ENCODE data around the gene C13orf42.

C13orf42 gene

DNA sequence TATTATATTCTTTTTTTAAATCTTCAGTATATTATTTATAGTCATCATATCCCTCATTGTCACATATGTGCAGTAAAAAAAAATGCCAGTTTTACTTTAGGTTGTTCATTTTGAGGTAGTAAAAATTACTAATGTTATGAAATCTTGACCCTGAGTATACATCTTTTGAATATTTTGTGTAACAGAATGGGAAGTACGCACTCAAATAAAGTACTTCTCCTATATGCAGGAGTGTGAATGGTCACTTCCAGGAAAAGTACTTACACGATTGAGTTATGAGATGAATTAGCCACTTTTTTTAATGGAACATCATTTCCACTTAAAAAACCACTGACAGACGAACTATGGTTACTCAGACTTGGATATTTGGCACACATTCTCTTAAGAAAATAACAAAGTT, 58.5 kb downstream of the C13orf42 start:
- Histone ChIP-seq H3K27ac (ENCODE audit: low read depth, low read length) (no peak overlapping the region), H3K36me3 (ENCODE audit: control insufficient read depth in 5 of 5, insufficient read depth in 5 of 5, low read length in 5 of 5) (no peaks in the 10 kb centered on the region), H3K9me3 (ENCODE audit: control insufficient read depth in 5 of 5, low read length in 5 of 5) (no peaks in the 10 kb centered on the region), H3K4me1 (ENCODE audit: control insufficient read depth in 5 of 5, insufficient read depth in 5 of 5, low read length in 5 of 5) (no peaks in the 10 kb centered on the region), H3K27me3 (ENCODE audit: control insufficient read depth in 5 of 5, insufficient read depth in 4 of 5, low read length in 5 of 5) (no peaks in the 10 kb centered on the region), H3K9ac (ENCODE audit: low read length in 5 of 5) (no peak overlapping the region), H3K4me3 (ENCODE audit: low read depth in 1 of 5, low read length in 5 of 5) (no peak overlapping the region)

DNA sequence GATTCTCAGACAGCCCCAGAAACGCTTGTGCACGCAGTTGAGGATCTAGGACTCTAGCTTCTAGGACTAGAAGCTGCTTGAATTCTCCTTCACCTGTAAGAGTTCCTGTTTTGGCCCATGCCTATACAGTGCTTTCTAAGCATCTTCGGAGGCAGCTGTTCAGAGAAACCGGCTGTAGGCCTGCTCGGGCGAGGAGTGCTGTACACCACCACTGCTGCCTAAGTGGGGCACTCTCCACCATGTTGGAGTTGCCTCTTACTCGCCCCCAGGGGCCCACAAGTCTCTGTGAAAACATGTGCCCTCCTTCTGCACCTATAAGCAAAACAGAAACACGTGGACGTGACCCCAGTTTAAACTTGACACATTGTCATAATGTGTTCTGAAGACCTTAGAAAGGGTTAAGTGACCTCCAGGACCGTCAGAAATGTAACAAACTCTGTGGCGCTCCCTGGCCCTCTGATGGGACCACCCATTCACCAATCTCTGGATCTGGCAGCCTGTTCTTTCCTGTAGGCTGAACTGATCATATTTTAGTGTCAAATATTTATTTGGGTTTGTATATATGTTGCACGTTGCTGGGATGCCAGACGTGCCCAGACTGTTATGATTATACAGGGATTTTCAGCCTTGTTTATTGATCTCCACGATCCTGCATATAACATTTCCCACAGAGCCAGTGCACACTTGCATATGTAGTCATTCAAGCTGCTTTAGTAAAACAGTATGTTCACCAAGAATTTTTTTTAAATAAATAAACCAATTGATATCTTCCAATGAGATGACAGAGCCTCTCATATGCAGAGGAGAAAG, 60.8 kb downstream of the C13orf42 start:
- Histone ChIP-seq H3K4me3 (ENCODE audit: low read depth in 1 of 5, low read length in 5 of 5) (no peak overlapping the region), H3K27me3 (ENCODE audit: control insufficient read depth in 5 of 5, insufficient read depth in 4 of 5, low read length in 5 of 5) (no peaks in the 10 kb centered on the region), H3K9me3 (ENCODE audit: control insufficient read depth in 5 of 5, low read length in 5 of 5) (no peaks in the 10 kb centered on the region), H3K27ac (ENCODE audit: low read depth, low read length) (no peak overlapping the region), H3K9ac (ENCODE audit: low read length in 5 of 5) (no peak overlapping the region), H3K4me1 (ENCODE audit: control insufficient read depth in 5 of 5, insufficient read depth in 5 of 5, low read length in 5 of 5) (peaks cover 0 to 6% (median 0%) of the 10 kb centered on the region in 5 donors), H3K36me3 (ENCODE audit: control insufficient read depth in 5 of 5, insufficient read depth in 5 of 5, low read length in 5 of 5) (no peaks in the 10 kb centered on the region)

DNA sequence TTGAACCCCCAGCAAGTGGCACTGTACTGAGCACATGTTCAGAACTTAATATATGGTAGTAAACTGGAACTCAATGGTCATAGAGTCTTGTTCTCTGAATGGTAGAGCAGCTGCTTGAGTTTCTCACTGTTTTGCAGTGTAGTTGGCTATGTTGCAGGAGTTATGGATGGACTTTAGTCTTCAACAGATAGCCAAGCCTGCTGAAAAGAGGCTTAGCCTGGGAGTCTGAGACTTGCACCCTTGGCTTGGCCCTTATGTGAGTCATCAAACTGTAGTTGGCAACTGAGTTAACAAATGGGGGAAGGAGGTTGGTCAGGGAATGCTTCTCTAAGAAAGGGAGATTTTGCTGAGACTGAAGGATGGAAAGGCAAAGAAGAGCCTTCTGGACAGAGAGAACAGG, 62.5 kb downstream of the C13orf42 start:
- H3K36me3 ChIP-seq (ENCODE audit: control insufficient read depth in 5 of 5, insufficient read depth in 5 of 5, low read length in 5 of 5) = no peaks in the 10 kb centered on the region
- H3K27me3 ChIP-seq (ENCODE audit: control insufficient read depth in 5 of 5, insufficient read depth in 4 of 5, low read length in 5 of 5) = no peaks in the 10 kb centered on the region
- H3K9ac ChIP-seq (ENCODE audit: low read length in 5 of 5) = no peak overlapping the region
- H3K9me3 ChIP-seq (ENCODE audit: control insufficient read depth in 5 of 5, low read length in 5 of 5) = no peaks in the 10 kb centered on the region
- no peak overlapping the region for H3K4me3 ChIP-seq (ENCODE audit: low read depth in 1 of 5, low read length in 5 of 5)
- H3K27ac ChIP-seq (ENCODE audit: low read depth, low read length) = no peak overlapping the region
- peaks cover 0 to 6% (median 0%) of the 10 kb centered on the region in 5 donors for H3K4me1 ChIP-seq (ENCODE audit: control insufficient read depth in 5 of 5, insufficient read depth in 5 of 5, low read length in 5 of 5)

DNA sequence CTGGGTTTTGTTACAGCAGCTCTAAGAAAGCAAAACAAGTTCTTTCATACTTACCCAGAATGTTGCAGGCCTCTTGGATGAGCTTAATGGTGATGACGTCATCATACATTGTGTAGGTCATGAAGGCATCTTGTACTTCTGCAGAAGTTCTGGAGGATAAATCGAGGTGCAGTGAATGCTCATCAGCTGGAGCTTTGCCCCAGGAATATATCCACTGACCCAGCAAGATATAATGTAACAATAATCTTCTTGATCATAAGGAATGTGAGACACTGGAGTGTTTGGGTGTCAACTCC, 63.0 kb downstream of the C13orf42 start:
- H3K4me3 ChIP-seq (ENCODE audit: low read depth in 1 of 5, low read length in 5 of 5) = no peak overlapping the region
- H3K27ac ChIP-seq (ENCODE audit: low read depth, low read length) = no peak overlapping the region
- H3K36me3 ChIP-seq (ENCODE audit: control insufficient read depth in 5 of 5, insufficient read depth in 5 of 5, low read length in 5 of 5) = no peaks in the 10 kb centered on the region
- H3K9me3 ChIP-seq (ENCODE audit: control insufficient read depth in 5 of 5, low read length in 5 of 5) = no peaks in the 10 kb centered on the region
- H3K4me1 ChIP-seq (ENCODE audit: control insufficient read depth in 5 of 5, insufficient read depth in 5 of 5, low read length in 5 of 5) = peaks cover 0 to 6% (median 0%) of the 10 kb centered on the region in 5 donors
- H3K9ac ChIP-seq (ENCODE audit: low read length in 5 of 5) = no peak overlapping the region
- no peaks in the 10 kb centered on the region for H3K27me3 ChIP-seq (ENCODE audit: control insufficient read depth in 5 of 5, insufficient read depth in 4 of 5, low read length in 5 of 5)

DNA sequence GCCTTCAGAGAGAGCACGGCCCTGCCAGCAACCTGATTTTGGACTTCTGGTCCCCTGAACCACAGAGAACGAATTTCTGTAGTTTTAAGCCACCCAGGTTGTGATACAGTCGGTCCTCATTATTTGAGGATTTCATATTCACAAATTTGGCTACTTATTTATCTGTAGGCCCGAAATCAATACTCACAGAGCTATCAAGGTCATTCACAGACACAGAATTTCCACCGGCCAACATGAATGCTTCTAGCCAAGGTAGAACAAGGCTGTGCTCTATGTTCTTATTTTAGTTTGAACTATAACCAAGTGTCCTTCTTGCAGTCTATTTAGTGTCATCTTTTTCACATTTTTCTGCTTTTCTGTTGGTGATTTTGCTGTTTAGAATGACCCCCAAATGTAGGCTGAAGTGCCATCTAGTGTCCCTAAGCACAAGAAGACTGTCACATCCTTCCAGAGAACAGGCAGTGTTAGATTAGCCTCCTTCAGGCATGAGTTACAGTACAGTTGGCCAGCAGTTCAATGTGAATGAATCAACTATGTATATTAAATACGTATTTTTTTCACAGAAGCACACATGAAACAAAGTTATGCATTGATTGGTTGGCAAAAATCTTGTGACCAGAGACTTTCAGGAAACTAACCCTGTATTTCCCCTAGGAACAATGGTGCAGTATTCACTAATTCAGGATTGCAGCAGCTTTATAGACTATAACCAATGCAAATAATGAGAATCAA, 63.5 kb downstream of the C13orf42 start:
- H3K36me3 ChIP-seq (ENCODE audit: control insufficient read depth in 5 of 5, insufficient read depth in 5 of 5, low read length in 5 of 5) = no peaks in the 10 kb centered on the region

GRCh38 chr13:51045451-51045850, 65.6 kb downstream of the C13orf42 start:
- H3K4me3 ChIP-seq (ENCODE audit: low read depth in 1 of 5, low read length in 5 of 5) = no peak overlapping the region
- no peaks in the 10 kb centered on the region for H3K9me3 ChIP-seq (ENCODE audit: control insufficient read depth in 5 of 5, low read length in 5 of 5)
- H3K27me3 ChIP-seq (ENCODE audit: control insufficient read depth in 5 of 5, insufficient read depth in 4 of 5, low read length in 5 of 5) = peaks cover 0 to 2% (median 0%) of the 10 kb centered on the region in 5 donors
- no peaks in the 10 kb centered on the region for H3K36me3 ChIP-seq (ENCODE audit: control insufficient read depth in 5 of 5, insufficient read depth in 5 of 5, low read length in 5 of 5)
- H3K27ac ChIP-seq (ENCODE audit: low read depth, low read length) = no peak overlapping the region
- no peak overlapping the region for H3K9ac ChIP-seq (ENCODE audit: low read length in 5 of 5)
- H3K4me1 ChIP-seq (ENCODE audit: control insufficient read depth in 5 of 5, insufficient read depth in 5 of 5, low read length in 5 of 5) = peaks cover 0 to 6% (median 0%) of the 10 kb centered on the region in 5 donors

More for the DNA sequence above, 63.5 kb downstream of the C13orf42 start:
- Histone ChIP-seq H3K4me3 (ENCODE audit: low read depth in 1 of 5, low read length in 5 of 5) (no peak overlapping the region), H3K27me3 (ENCODE audit: control insufficient read depth in 5 of 5, insufficient read depth in 4 of 5, low read length in 5 of 5) (no peaks in the 10 kb centered on the region), H3K9me3 (ENCODE audit: control insufficient read depth in 5 of 5, low read length in 5 of 5) (no peaks in the 10 kb centered on the region), H3K9ac (ENCODE audit: low read length in 5 of 5) (no peak overlapping the region), H3K27ac (ENCODE audit: low read depth, low read length) (no peak overlapping the region), H3K4me1 (ENCODE audit: control insufficient read depth in 5 of 5, insufficient read depth in 5 of 5, low read length in 5 of 5) (peaks cover 0 to 6% (median 0%) of the 10 kb centered on the region in 5 donors)

DNA sequence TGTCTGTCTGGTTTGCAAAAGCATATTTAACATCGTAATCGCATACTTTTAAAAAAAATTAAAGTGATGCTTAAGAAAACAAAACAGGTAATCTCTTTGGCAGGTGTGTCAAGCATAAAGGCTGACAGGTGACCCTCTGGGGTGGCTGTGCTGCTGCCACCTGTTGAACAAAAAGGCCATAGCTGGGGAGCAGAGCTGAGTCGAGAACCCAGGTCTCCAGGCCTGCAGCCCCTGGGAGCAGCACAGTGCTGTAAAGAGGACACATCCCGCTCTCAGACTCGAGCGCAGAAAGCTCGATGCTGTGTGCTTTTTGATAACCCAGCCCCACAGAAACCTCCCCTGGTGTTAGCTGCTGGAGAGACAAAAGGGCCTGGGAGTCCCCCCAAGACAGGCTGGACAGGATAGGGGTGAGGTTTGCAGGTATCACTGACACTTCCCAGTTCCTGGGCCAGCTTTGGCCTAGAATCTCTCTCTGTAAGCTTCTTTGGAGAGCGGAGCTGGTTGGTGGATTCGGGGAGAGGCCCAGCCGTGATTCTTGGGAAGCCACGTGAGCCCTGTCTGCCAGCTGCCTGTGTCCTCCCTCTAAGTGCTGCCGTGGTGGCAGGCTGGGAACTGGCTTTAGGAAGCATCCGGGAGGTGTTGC, 66.9 kb downstream of the C13orf42 start:
- Histone ChIP-seq H3K9ac (ENCODE audit: low read length in 5 of 5) (no peak overlapping the region), H3K4me3 (ENCODE audit: low read depth in 1 of 5, low read length in 5 of 5) (no peak overlapping the region), H3K27ac (ENCODE audit: low read depth, low read length) (no peak overlapping the region), H3K36me3 (ENCODE audit: control insufficient read depth in 5 of 5, insufficient read depth in 5 of 5, low read length in 5 of 5) (no peaks in the 10 kb centered on the region), H3K9me3 (ENCODE audit: control insufficient read depth in 5 of 5, low read length in 5 of 5) (no peaks in the 10 kb centered on the region), H3K4me1 (ENCODE audit: control insufficient read depth in 5 of 5, insufficient read depth in 5 of 5, low read length in 5 of 5) (peaks cover 0 to 6% (median 0%) of the 10 kb centered on the region in 5 donors), H3K27me3 (ENCODE audit: control insufficient read depth in 5 of 5, insufficient read depth in 4 of 5, low read length in 5 of 5) (peaks cover 0 to 2% (median 0%) of the 10 kb centered on the region in 5 donors)

DNA sequence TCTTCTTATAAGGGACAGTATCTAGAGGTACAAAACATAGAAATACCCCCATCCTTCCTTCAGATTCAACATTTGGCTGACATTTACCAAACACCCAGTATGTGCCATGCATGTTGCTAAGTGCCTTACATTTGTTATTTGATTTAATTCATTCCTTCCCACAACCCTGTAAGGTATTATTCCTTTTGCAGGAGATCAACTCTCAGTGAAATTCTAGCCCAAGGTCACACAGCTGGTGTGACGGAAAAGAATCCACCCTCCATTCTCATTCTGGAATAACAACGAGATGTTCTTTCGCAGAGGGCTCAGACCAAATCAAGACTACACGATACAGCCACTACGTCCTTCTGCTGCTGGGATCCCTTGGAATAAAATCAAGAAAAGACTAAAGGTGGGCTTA, 67.8 kb downstream of the C13orf42 start:
- Histone ChIP-seq H3K4me1 (ENCODE audit: control insufficient read depth in 5 of 5, insufficient read depth in 5 of 5, low read length in 5 of 5) (peaks cover 0 to 6% (median 0%) of the 10 kb centered on the region in 5 donors), H3K9ac (ENCODE audit: low read length in 5 of 5) (no peak overlapping the region), H3K27me3 (ENCODE audit: control insufficient read depth in 5 of 5, insufficient read depth in 4 of 5, low read length in 5 of 5) (peaks cover 0 to 2% (median 0%) of the 10 kb centered on the region in 5 donors), H3K36me3 (ENCODE audit: control insufficient read depth in 5 of 5, insufficient read depth in 5 of 5, low read length in 5 of 5) (no peaks in the 10 kb centered on the region), H3K9me3 (ENCODE audit: control insufficient read depth in 5 of 5, low read length in 5 of 5) (no peaks in the 10 kb centered on the region), H3K27ac (ENCODE audit: low read depth, low read length) (no peak overlapping the region), H3K4me3 (ENCODE audit: low read depth in 1 of 5, low read length in 5 of 5) (no peak overlapping the region)

- Histone ChIP-seq H3K27me3 (ENCODE audit: control insufficient read depth in 5 of 5, insufficient read depth in 4 of 5, low read length in 5 of 5) (peaks cover 0 to 2% (median 0%) of the 10 kb centered on the region in 5 donors), H3K4me1 (ENCODE audit: control insufficient read depth in 5 of 5, insufficient read depth in 5 of 5, low read length in 5 of 5) (peaks cover 0 to 6% (median 0%) of the 10 kb centered on the region in 5 donors), H3K4me3 (ENCODE audit: low read depth in 1 of 5, low read length in 5 of 5) (no peak overlapping the region), H3K9ac (ENCODE audit: low read length in 5 of 5) (no peak overlapping the region), H3K36me3 (ENCODE audit: control insufficient read depth in 5 of 5, insufficient read depth in 5 of 5, low read length in 5 of 5) (no peaks in the 10 kb centered on the region), H3K27ac (ENCODE audit: low read depth, low read length) (no peak overlapping the region), H3K9me3 (ENCODE audit: control insufficient read depth in 5 of 5, low read length in 5 of 5) (no peaks in the 10 kb centered on the region)
These were observed 69.4 kb downstream of the C13orf42 start for GRCh38 chr13:51041710-51042109.

DNA sequence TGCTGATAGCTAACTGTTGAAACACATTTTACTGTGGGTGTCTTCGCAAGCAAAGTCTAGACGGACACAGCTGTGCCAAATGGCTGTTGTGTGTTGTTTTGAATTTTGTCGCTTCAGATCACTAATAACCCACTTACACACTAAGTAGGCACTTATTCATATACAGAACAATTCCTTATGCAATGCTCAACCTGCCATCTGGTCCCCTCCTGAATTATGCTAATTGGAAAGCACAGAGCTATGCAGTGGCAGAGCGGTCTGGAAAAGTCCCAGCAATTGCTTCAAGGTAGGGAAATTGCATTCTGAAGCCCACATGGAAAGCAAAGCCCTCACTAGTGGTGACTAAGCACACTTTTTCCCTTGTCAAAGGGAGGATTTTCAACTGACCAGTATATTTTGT, 69.9 kb downstream of the C13orf42 start:
- Histone ChIP-seq H3K4me1 (ENCODE audit: control insufficient read depth in 5 of 5, insufficient read depth in 5 of 5, low read length in 5 of 5) (peaks cover 0 to 6% (median 0%) of the 10 kb centered on the region in 5 donors), H3K4me3 (ENCODE audit: low read depth in 1 of 5, low read length in 5 of 5) (no peak overlapping the region), H3K9ac (ENCODE audit: low read length in 5 of 5) (no peak overlapping the region), H3K27me3 (ENCODE audit: control insufficient read depth in 5 of 5, insufficient read depth in 4 of 5, low read length in 5 of 5) (peaks cover 0 to 2% (median 0%) of the 10 kb centered on the region in 5 donors), H3K36me3 (ENCODE audit: control insufficient read depth in 5 of 5, insufficient read depth in 5 of 5, low read length in 5 of 5) (no peaks in the 10 kb centered on the region), H3K9me3 (ENCODE audit: control insufficient read depth in 5 of 5, low read length in 5 of 5) (no peaks in the 10 kb centered on the region), H3K27ac (ENCODE audit: low read depth, low read length) (no peak overlapping the region)
